ENCODE data around the gene MAP3K9.

The MAP3K9 gene

DNA sequence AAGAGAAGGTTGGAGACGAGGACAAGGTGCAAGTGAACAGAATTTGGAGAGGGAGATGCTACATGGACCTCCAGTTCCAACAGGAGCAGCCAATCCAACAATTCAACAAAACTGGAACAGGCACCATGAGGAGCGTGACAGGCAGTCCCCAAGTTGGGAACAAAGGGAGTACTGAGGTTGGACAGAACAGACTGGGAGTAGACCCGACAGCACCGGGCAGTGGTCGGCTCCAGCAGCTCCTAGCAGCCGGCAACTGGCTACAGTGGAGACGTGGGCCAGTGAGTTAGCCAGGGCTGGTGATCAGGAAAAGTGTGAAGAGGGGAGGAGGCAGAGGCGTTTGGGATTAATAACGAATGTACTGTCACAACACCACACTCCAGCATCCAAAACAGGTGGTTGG is 16.4 kb downstream of the MAP3K9 start:
- no peak for DNase-seq (ENCODE audit: low read depth, low spot score)
- POLR2A ChIA-PET = interaction anchor here (0.7 kb wide), 1 partner anchor 46 kb away, joined by 3 read pairs; no protein-coding TSS in a partner anchor
- TF ChIP-seq, protein P1, sequence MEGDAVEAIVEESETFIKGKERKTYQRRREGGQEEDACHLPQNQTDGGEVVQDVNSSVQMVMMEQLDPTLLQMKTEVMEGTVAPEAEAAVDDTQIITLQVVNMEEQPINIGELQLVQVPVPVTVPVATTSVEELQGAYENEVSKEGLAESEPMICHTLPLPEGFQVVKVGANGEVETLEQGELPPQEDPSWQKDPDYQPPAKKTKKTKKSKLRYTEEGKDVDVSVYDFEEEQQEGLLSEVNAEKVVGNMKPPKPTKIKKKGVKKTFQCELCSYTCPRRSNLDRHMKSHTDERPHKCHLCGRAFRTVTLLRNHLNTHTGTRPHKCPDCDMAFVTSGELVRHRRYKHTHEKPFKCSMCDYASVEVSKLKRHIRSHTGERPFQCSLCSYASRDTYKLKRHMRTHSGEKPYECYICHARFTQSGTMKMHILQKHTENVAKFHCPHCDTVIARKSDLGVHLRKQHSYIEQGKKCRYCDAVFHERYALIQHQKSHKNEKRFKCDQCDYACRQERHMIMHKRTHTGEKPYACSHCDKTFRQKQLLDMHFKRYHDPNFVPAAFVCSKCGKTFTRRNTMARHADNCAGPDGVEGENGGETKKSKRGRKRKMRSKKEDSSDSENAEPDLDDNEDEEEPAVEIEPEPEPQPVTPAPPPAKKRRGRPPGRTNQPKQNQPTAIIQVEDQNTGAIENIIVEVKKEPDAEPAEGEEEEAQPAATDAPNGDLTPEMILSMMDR (IDR thresholded peaks at IDR 0.05; ENCODE audit: insufficient read depth, low read length, missing control alignments) = no peak
- no peak overlapping the region for H3K4me3 ChIP-seq (ENCODE audit: low read depth, low read length)
- CTCF ChIA-PET = no interaction called here

DNA sequence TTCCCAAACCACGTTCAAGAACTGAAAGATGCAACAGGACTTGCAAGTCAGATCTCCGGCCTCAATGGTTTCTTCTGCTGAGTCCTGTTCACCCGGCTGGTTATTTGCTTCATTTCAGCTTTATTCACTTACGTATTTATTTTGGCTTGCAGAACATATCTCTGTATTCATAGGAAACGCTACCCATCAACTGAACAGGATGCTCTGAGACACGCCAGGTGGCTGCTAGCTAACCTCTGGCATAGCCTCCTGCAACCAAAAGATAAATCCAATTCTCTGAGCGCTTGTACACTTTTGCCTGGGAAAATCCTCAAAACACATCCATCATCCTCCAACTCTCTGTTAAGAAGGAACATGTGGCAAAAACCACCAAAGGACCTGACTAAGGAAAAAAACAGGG is 17.3 kb downstream of the MAP3K9 start:
- TF ChIP-seq, protein P1 (IDR thresholded peaks at IDR 0.05; ENCODE audit: insufficient read depth, low read length, missing control alignments) = no peak
- CTCF ChIA-PET = no interaction called here
- H3K4me3 ChIP-seq (ENCODE audit: low read depth, low read length) = no peak overlapping the region
- DNase-seq (ENCODE audit: low read depth, low spot score) = no peak
- POLR2A ChIA-PET = interaction anchor here (0.7 kb wide), 1 partner anchor 45 kb away, joined by 3 read pairs; no protein-coding TSS in a partner anchor

DNA sequence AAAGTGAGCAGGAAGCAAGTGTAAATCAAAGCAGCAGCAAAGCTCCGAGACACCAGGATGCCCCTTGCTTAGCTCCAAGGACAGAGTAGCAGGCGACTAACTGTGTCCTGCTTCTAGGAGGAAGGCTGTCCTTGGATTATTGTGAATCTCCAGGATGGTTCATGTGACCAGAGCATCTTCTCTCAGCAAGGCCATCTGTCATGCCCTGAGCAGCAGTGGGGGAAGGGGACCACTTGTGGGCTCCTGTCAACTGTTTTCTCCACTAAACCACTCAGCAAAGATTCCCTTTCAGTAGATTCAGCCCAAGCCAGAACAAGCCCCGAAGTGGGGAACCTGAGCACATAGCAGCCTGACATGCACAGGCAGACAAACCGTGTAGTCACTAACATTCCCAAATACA is 19.4 kb downstream of the MAP3K9 start:
- POLR2A ChIA-PET = no interaction called here
- no peak overlapping the region for H3K4me3 ChIP-seq (ENCODE audit: low read depth, low read length)
- TF ChIP-seq, protein P1 (IDR thresholded peaks at IDR 0.05; ENCODE audit: insufficient read depth, low read length, missing control alignments) = no peak
- no peak for DNase-seq (ENCODE audit: low read depth, low spot score)
- CTCF ChIA-PET = no interaction called here

DNA sequence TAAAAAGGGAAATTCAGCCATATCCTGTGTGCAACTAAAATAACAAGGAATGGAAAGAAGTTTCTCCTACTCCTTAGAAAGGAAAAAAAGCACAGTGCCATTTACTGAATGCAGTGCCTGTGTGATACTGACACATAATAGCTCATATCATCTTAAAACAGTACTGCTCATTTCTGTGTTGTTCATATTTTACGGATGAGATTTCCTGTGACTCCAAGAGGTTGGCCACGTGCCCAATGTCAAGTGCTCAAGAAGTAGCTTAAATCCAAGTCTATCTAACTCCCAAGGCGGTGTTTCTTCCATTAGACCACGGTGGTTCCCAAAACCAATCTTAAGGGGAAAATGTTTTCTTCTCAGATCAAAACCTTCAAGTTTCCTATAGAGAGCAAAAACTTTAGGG is 20.0 kb downstream of the MAP3K9 start:
- ChIA-PET POLR2A (no interaction called here), CTCF (no interaction called here)
- TF ChIP-seq, protein P1 (IDR thresholded peaks at IDR 0.05; ENCODE audit: insufficient read depth, low read length, missing control alignments) = no peak
- H3K4me3 ChIP-seq (ENCODE audit: low read depth, low read length) = no peak overlapping the region
- no peak for DNase-seq (ENCODE audit: low read depth, low spot score)

DNA sequence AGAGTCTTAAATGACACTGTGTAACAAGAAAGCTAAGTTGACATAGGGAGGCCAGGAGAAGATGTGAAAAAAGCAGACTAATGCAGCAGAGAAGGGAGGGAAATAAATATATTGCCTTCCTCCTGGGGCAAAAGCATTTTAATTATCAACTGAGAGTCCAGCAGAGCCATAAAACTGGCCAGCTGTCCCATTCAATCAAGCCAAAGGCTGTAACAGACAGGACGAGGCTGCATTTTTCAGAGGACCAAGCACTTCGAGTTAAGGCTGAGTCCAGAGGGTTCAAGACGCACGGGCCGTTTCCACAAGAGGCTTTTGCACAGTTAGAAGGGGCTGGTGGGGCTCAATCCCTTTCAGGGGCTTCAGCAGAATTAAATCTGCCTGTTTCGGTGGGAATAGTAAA is 20.4 kb downstream of the MAP3K9 start:
- DNase-seq (ENCODE audit: low read depth, low spot score) = no peak
- TF ChIP-seq, protein P1 (IDR thresholded peaks at IDR 0.05; ENCODE audit: insufficient read depth, low read length, missing control alignments) = no peak
- POLR2A ChIA-PET = no interaction called here
- CTCF ChIA-PET = interaction anchor here (1.4 kb wide), 1 partner anchor 28 kb away, joined by 4 read pairs; no protein-coding TSS in a partner anchor
- no peak overlapping the region for H3K4me3 ChIP-seq (ENCODE audit: low read depth, low read length)

DNA sequence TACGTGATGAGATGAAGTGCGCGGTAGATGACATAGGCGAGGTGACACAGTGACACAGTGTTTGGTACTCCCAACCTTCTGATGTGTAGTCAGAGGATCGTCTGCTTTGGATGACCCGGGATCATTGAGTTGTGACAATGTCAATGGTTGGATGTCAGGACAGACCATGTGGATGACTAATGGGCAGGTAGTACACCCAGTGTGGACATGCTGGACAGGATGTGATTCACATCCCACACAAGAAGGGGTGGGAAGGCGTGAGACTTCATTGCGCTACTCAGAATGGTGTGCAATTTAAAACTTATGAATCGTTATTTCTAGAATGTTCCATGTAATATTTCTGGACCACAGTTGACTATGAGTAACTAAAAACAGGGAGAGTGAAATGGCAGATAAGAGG is 23.8 kb downstream of the MAP3K9 start:
- TF ChIP-seq, protein P1 (IDR thresholded peaks at IDR 0.05; ENCODE audit: insufficient read depth, low read length, missing control alignments) = no peak
- DNase-seq (ENCODE audit: low read depth, low spot score) = no peak
- POLR2A ChIA-PET = no interaction called here
- no peak overlapping the region for H3K4me3 ChIP-seq (ENCODE audit: low read depth, low read length)
- CTCF ChIA-PET = no interaction called here

All from AG04449 (cell line).